ENCODE results near the gene ASXL2. TPM values are rescaled to one million over a fixed set of nuclear protein-coding genes. Genes with fewer than 3 reads are reported as not detected.

The ASXL2 gene
- total and polyA plus RNA-seq, 2 of the 13 experiments (the other 11 are each of a cell fraction or from before 2014, with no cell fraction given): 12.1 to 19.2 TPM

- TF ChIP-seq MNT (IDR thresholded peaks at IDR 0.05): peak; percentile 41; the same call in 1 of the 2 replicates
- TF ChIP-seq ARID5B (CRISPR knock-in tag; IDR thresholded peaks at IDR 0.05): peak; percentile 49
- TF ChIP-seq GATAD2A (CRISPR knock-in tag; IDR thresholded peaks at IDR 0.05): peak; percentile 40; the same call in 1 of the 2 replicates
- 0 out of 2 replicates have a peak, but pooled peaks have one; percentile 24 for TF ChIP-seq THAP11 (CRISPR knock-in tag; IDR thresholded peaks at IDR 0.05)
- TF ChIP-seq XRCC5 (optimal IDR thresholded peaks at IDR 0.05; ENCODE audit: low read length): peak; percentile 21
These were observed 188.2 kb downstream of the ASXL2 start (continued) for GRCh38 chr2:25690058-25690457.

- no peak overlapping the region for H3K4me2 ChIP-seq (ENCODE audit: low read depth, low read length)
- no peaks in the 10 kb centered on the region; a peak in 2 of 5 replicates for H3K27me3 ChIP-seq (ENCODE audit: control insufficient read depth in 1 of 2, insufficient read depth in 2 of 2, low read length in 2 of 2)
- H4K20me1 ChIP-seq (ENCODE audit: insufficient read depth, low read length): no peaks in the 10 kb centered on the region
- H3K4me1 ChIP-seq (ENCODE audit: insufficient read depth, low read length): peaks cover 47% of the 10 kb centered on the region
- in situ Hi-C loops (cut with HindIII; ENCODE audit: extremely low pct_ligation_motif_present, low pct_unique_long_range_greater_than_20kb) (no loop called here), intact Hi-C loops (cut with micrococcal nuclease; ENCODE audit: unreplicated experiment) (no loop called here)
- 46% methylated on average over 6 of the region's 6 CpGs for WGBS (ENCODE audit: low lambda C conversion rate)
- no peak for DNase-seq (ENCODE audit: low spot score)
- no peak overlapping the region for H3K9ac ChIP-seq (ENCODE audit: insufficient read depth, low read depth, low read length)
- no peak overlapping the region for H3K27ac ChIP-seq (ENCODE audit: extremely low read length, insufficient read depth, low read length)
- ATAC-seq: no peak
- no peaks in the 10 kb centered on the region for H3K79me2 ChIP-seq (ENCODE audit: insufficient read depth, low read length)
- FAIRE-seq: no peak
- no peak overlapping the region for H3K4me3 ChIP-seq (replicated peaks in 1 of 3; ENCODE audit: insufficient read depth in 1 of 3, low read depth in 2 of 3, low read length in 3 of 3)
- POLR2A ChIA-PET: no interaction called here
- no peaks in the 10 kb centered on the region for H3K36me3 ChIP-seq (replicated peaks in 1 of 2; ENCODE audit: control insufficient read depth in 1 of 2, insufficient read depth in 2 of 2, low read length in 2 of 2)
- no peaks in the 10 kb centered on the region for H3K9me3 ChIP-seq (ENCODE audit: low read length)
- CTCF ChIA-PET (ENCODE audit: low intra/inter-chr PET ratio, low total read pairs): no interaction called here
- H2AFZ ChIP-seq (ENCODE audit: low read length): no peak overlapping the region
- no peak for TF ChIP-seq USF2 (IDR thresholded peaks at IDR 0.05; ENCODE audit: low read depth, low read length)
- no peak for TF ChIP-seq USF2 (CRISPR knock-in tag; IDR thresholded peaks at IDR 0.05; ENCODE audit: borderline replicate concordance)
- TF ChIP-seq TARDBP (CRISPR knock-in tag; IDR thresholded peaks at IDR 0.05): no peak
- no TSS peak for BruUV-seq (replicated peaks)
These were observed 190.1 kb downstream of the ASXL2 start for GRCh38 chr2:25688236-25688635.
